Tibial nerve (tissue), 4 donors: ENCODE results near the gene NCOA3. TPM values are rescaled to one million over a fixed set of nuclear protein-coding genes. Genes with fewer than 3 reads are reported as not detected.
"Not testable (repeated sequence)": the region's sequence is repeated elsewhere in the genome, so short reads cannot be mapped to it uniquely, and the experiment has no call there.

ENCODE experiments used
- DNase-seq, 2 donors: peaks; one replicate each; pipeline ENCODE4 v3.0.0-alpha.2; 2019; ENCODE audit warnings: low spot score in 2 of 2
- H3K27ac ChIP-seq, 4 donors: fragments of 200-600 bp; sonication (generic) in 3 of 4; one replicate each; pipeline ENCODE4 v1.5.1; 2017 to 2019; ENCODE audit warnings: mild to moderate bottlenecking in 1 of 4
- H3K27me3 ChIP-seq, 2 donors: fragments of 200-600 bp; sonication (generic) in 1 of 2; one replicate each; pipeline versions ENCODE4 v1.5.1 to v1.6.0; 2017 to 2019
- H3K36me3 ChIP-seq, 3 donors: fragments of 200-600 bp; sonication (generic); one replicate each; pipeline ENCODE4 v1.5.1; 2018 to 2019
- H3K4me1 ChIP-seq, 4 donors: fragments of 200-600 bp; sonication (generic) in 3 of 4; one replicate each; pipeline ENCODE4 v1.5.1; 2017 to 2019
- H3K4me3 ChIP-seq, 4 donors: fragments of 200-600 bp; sonication (generic) in 3 of 4; one replicate each; pipeline ENCODE4 v1.5.1; 2017 to 2019; ENCODE audit warnings: mild to moderate bottlenecking in 1 of 4, moderate library complexity in 1 of 4
- H3K9me3 ChIP-seq, 4 donors: fragments of 200-600 bp; sonication (generic) in 3 of 4; one replicate each; pipeline ENCODE4 v1.5.1; 2017 to 2019
- EP300 ChIP-seq, 2 donors: sonication (generic); formaldehyde crosslinking; IDR thresholded peaks; one replicate each; pipeline ENCODE4 v1.6.1; 2017; ENCODE audit warnings: antibody characterized with exemption in 2 of 2, mild to moderate bottlenecking in 1 of 2
- POLR2A ChIP-seq, 2 donors: fragments of 450-650 bp; IDR thresholded peaks; one replicate each; pipeline ENCODE4 v1.6.1; 2017; ENCODE audit warnings: antibody characterized with exemption in 2 of 2, mild to moderate bottlenecking in 2 of 2, moderate library complexity in 2 of 2
- WGBS, 2 donors: methylation state at CpG; one replicate each; pipeline ENCODE4 v1.1.5; 2018; 5-methylcytosine and 5-hydroxymethylcytosine counted together
- total RNA-seq, 4 donors: library from RNA; depleted of rRNA; stranded (reverse); fragments of >200 nt; gene quantifications; one replicate each; pipeline ENCODE4 v1.1.0, GENCODE V29; 2016
- TF ChIP-seq, protein P1 (sequence below), 5 experiments: fragments of 200-600 bp in 3 of 5; fragments of 450-650 bp in 2 of 5; sonication (generic) in 3 of 5; IDR thresholded peaks; one replicate each; pipeline ENCODE4 v1.5.1; 2016 to 2019; ENCODE audit warnings: antibody characterized with exemption in 5 of 5, mild to moderate bottlenecking in 3 of 5, moderate library complexity in 2 of 5

Gene NCOA3
- total RNA-seq, 4 donors from 2014 or later = 38.0 to 48.9 (median 40.7) TPM

DNA sequence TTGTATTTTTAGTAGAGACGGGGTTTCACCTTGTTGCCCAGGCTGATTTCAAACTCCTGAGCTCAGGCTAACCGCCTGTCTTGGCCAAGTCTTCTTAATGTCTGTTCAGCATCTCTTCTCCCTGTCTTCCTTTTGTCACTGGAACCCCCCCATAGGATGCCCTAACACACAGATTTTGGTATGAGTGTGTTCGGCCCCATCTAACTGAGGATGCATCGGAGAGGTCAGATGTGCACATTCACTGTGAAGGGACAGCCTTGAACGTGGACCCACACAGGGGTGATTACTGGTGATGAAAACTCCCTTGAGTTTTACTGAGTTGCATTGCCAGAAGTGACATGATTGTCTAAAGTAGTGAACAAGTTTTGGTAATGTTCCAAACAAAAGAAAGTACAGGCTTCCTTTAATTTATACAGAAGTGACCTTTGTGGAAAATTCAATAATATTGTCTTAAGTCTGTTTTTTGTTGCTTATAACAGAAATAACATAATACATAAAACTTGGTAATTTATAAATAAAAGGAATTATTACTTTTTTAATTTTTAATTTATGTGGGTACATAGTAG lies 40.5 kb upstream of the NCOA3 start:
- no peak for DNase-seq
- no peaks in the 10 kb centered on the region for H3K9me3 ChIP-seq
- no peak overlapping the region for H3K27ac ChIP-seq
- H3K4me3 ChIP-seq = no peak overlapping the region
- H3K4me1 ChIP-seq = peaks cover 0 to 22% (median 4%) of the 10 kb centered on the region in 4 donors
- TF ChIP-seq, protein P1, sequence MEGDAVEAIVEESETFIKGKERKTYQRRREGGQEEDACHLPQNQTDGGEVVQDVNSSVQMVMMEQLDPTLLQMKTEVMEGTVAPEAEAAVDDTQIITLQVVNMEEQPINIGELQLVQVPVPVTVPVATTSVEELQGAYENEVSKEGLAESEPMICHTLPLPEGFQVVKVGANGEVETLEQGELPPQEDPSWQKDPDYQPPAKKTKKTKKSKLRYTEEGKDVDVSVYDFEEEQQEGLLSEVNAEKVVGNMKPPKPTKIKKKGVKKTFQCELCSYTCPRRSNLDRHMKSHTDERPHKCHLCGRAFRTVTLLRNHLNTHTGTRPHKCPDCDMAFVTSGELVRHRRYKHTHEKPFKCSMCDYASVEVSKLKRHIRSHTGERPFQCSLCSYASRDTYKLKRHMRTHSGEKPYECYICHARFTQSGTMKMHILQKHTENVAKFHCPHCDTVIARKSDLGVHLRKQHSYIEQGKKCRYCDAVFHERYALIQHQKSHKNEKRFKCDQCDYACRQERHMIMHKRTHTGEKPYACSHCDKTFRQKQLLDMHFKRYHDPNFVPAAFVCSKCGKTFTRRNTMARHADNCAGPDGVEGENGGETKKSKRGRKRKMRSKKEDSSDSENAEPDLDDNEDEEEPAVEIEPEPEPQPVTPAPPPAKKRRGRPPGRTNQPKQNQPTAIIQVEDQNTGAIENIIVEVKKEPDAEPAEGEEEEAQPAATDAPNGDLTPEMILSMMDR (IDR thresholded peaks at IDR 0.05) = no peak
- no peak for TF ChIP-seq EP300 (IDR thresholded peaks at IDR 0.05)
- TF ChIP-seq POLR2A (IDR thresholded peaks at IDR 0.05) = no peak
- no peaks in the 10 kb centered on the region for H3K27me3 ChIP-seq
- H3K36me3 ChIP-seq = no peaks in the 10 kb centered on the region
- 72 to 74% methylated on average over 5 of the region's 5 CpGs for WGBS, 2 donors

- H3K27ac ChIP-seq, H3K4me3 ChIP-seq, DNase-seq, H3K36me3 ChIP-seq, H3K27me3 ChIP-seq, H3K9me3 ChIP-seq: not testable (repeated sequence)
- peaks cover 0 to 22% (median 4%) of the 10 kb centered on the region in 4 donors for H3K4me1 ChIP-seq
- 91 to 96% methylated on average over 5 of the region's 5 CpGs for WGBS, 2 donors
These were observed 39.8 kb upstream of the NCOA3 start for GRCh38 chr20:47461906-47462305.

DNA sequence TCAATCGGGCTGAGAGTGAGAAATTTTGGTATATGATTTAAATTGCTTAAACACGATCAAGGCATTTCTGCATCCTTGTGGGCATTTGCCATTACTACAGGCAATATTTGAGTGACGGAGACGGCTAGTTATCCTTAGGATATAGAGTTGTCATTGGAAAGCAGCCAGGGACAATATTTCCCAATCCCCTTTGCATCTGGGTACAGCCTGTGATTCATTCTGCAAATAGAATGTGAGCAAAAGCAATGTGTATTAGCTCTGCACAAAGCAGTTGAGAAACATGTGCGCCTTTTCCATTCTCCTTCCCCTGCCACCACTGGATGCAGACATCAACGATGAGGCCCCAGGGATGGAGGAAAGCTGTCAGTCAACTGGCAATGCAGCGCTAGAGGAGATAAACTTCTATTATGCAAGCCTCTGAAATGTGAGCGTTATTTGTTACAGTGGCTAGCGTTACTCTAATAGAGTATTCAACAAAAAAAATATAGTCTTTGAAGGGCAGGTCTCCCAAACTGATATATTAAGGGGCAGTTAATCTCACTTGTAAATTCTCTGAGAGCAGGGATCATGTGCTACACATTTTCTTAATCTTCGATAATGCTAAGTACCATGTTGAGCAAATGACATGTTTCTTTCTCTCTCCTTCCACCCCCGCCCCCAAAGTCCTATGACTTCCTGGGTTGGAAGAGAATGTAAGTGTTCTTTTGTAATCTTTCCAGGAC lies 37.1 kb upstream of the NCOA3 start:
- peak; percentile 34 to 94 for DNase-seq
- TF ChIP-seq EP300 (IDR thresholded peaks at IDR 0.05) (peak; percentile 69 to 95), POLR2A (IDR thresholded peaks at IDR 0.05) (no peak)
- TF ChIP-seq, protein P1 (IDR thresholded peaks at IDR 0.05) = peak in 4 of 5 experiments; percentile 8 to 64 (median 44)
- Histone ChIP-seq H3K27me3 (no peaks in the 10 kb centered on the region), H3K9me3 (no peaks in the 10 kb centered on the region), H3K4me1 (peaks cover 0 to 22% (median 4%) of the 10 kb centered on the region in 4 donors), H3K4me3 (no peak overlapping the region), H3K36me3 (no peaks in the 10 kb centered on the region), H3K27ac (peak overlapping the region in 2 of 4 donors; percentile 55 to 73)
- WGBS, 2 donors = 24 to 30% methylated on average over 11 of the region's 11 CpGs

DNA sequence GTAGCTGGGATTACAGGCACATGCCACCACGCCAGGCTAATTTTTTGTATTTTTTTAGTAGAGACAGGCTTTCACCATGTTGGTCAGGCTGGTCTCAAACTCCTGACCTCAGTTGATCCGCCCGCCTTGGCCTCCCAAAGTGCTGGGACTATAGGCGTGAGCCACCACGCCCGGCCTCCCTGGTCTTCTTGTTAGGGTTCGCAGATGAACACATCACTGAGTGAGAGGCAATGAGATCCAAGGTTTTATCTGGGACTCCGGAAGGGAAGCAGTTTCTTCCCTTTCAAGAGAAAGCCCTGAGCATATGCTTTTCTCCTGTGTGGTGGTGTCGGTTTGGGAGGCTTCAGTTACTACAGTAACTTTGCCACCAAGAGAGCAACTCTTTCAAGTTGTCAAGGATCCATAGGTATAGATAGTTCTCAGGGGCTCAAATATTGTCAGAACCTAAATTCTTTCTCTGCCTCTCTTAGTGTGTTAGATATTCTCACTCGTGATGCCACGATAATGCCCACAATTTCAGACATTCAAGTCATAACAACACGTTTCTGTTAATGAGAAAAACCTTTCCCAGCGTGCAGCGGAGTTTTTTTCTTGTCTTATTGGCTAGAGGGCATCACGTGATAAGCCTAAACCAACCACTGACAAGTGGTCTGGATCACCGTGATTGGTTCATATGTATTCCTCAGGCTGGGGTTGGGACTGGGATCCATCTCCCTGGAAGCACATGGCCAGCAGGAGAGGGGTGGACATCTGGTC lies 36.2 kb upstream of the NCOA3 start:
- DNase-seq = no peak
- H3K4me1 ChIP-seq = peaks cover 0 to 22% (median 4%) of the 10 kb centered on the region in 4 donors
- no peaks in the 10 kb centered on the region for H3K36me3 ChIP-seq
- no peak overlapping the region for H3K4me3 ChIP-seq
- WGBS, 2 donors = 94 to 95% methylated on average over 16 of the region's 16 CpGs
- H3K9me3 ChIP-seq = no peaks in the 10 kb centered on the region
- peak overlapping the region in 2 of 4 donors; percentile 15 to 73 for H3K27ac ChIP-seq
- H3K27me3 ChIP-seq = no peaks in the 10 kb centered on the region
- TF ChIP-seq POLR2A (IDR thresholded peaks at IDR 0.05) (no peak), EP300 (IDR thresholded peaks at IDR 0.05) (no peak)
- TF ChIP-seq, protein P1 (IDR thresholded peaks at IDR 0.05) = no peak

DNA sequence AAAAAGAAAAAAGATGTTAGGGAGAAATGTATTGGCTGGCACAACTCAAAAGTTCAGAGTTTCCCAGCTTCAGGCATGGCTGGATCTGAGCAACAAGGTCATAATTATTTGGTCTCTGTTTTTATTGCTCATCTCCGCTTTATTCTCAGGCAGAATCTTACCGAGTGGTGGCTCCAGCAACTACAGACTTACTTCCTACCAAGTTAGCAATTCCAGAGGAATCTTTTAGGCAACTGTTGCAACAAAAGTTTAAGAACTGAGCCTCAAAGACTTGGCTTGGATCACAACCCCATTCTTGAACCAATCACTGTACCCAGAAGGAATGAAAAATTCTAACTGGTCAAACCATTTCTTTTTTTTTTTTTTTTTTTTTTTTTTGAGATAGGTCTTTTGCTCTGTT lies 35.5 kb upstream of the NCOA3 start:
- WGBS, 2 donors = 86 to 90% methylated on average over 2 of the region's 2 CpGs

More for the DNA sequence above, 35.5 kb upstream of the NCOA3 start:
- DNase-seq = no peak
- Histone ChIP-seq H3K27me3 (no peaks in the 10 kb centered on the region), H3K27ac (no peak overlapping the region), H3K4me1 (peaks cover 0 to 22% (median 4%) of the 10 kb centered on the region in 4 donors), H3K9me3 (no peaks in the 10 kb centered on the region), H3K36me3 (no peaks in the 10 kb centered on the region), H3K4me3 (no peak overlapping the region)
- no peak for TF ChIP-seq EP300 (IDR thresholded peaks at IDR 0.05)
